Common myeloid progenitor, CD34-positive (primary cell): Measurements from ENCODE around the gene DAPK1.
"Not testable (repeated sequence)": the region's sequence is repeated elsewhere in the genome, so short reads cannot be mapped to it uniquely, and the experiment has no call there.

ENCODE experiments used
- CTCF ChIA-PET: fragments of 350-600 bp; sonication (Branson Sonifier 250); formaldehyde crosslinking; loops from one replicate; lab custom pipeline; 2021; ENCODE audit warnings: antibody characterized with exemption; lab: Charles Lee
- POLR2A ChIA-PET: fragments of 350-600 bp; sonication (Branson Sonifier 250); formaldehyde crosslinking; loops from one replicate; lab custom pipeline; 2021; ENCODE audit warnings: antibody characterized with exemption; lab: Charles Lee
- DNase-seq, 3 donors: peaks; one replicate each; pipeline versions ENCODE4 v3.0.0 to v3.0.0-alpha.2; 2013
- H3K27ac ChIP-seq, 2 experiments: 1 replicate in 1 of 2; 2 replicates in 1 of 2; pipeline ENCODE4 v1.7.0; 2013; ENCODE audit warnings: inconsistent platforms in 2 of 2, low read length in 2 of 2, mild to moderate bottlenecking in 2 of 2, low read depth in 1 of 2, moderate library complexity in 1 of 2; ENCODE audit not compliant: severe bottlenecking in 2 of 2, insufficient read depth in 1 of 2, poor library complexity in 1 of 2
- H3K27me3 ChIP-seq, 5 experiments: replicated peaks in 2 of 5; 1 replicate in 3 of 5; 2 replicates in 2 of 5; pipeline versions ENCODE4 v1.6.1 to v1.7.0; 2013; ENCODE audit warnings: low read length in 4 of 5, mild to moderate bottlenecking in 2 of 5, moderate library complexity in 2 of 5, inconsistent platforms in 1 of 5; ENCODE audit not compliant: insufficient read depth in 5 of 5, control insufficient read depth in 4 of 5
- H3K36me3 ChIP-seq, 4 experiments: 1 replicate in 2 of 4; 2 replicates in 2 of 4; pipeline versions ENCODE4 v1.6.1 to v1.7.0; 2013; ENCODE audit warnings: low read length in 3 of 4, control low read depth in 1 of 4, mild to moderate bottlenecking in 1 of 4; ENCODE audit not compliant: control insufficient read depth in 4 of 4, insufficient read depth in 4 of 4
- H3K4me1 ChIP-seq, 4 experiments: 1 replicate in 3 of 4; 2 replicates in 1 of 4; pipeline versions ENCODE4 v1.6.1 to v1.7.1; 2013; ENCODE audit warnings: low read length in 3 of 4, mild to moderate bottlenecking in 3 of 4, control low read depth in 1 of 4, inconsistent platforms in 1 of 4, moderate library complexity in 1 of 4; ENCODE audit not compliant: control insufficient read depth in 4 of 4, insufficient read depth in 4 of 4; ENCODE audit errors: control extremely low read depth in 1 of 4
- H3K4me3 ChIP-seq, 7 experiments: 1 replicate in 4 of 7; 2 replicates in 3 of 7; pipeline versions ENCODE4 v1.5.1 to v1.7.0; 2013; ENCODE audit warnings: mild to moderate bottlenecking in 7 of 7, low read length in 6 of 7, moderate library complexity in 6 of 7, inconsistent platforms in 2 of 7, low read depth in 2 of 7, control low read depth in 1 of 7; ENCODE audit not compliant: insufficient read depth in 4 of 7, control insufficient read depth in 1 of 7; ENCODE audit errors: extremely low read depth in 1 of 7
- H3K9me3 ChIP-seq, 5 experiments: 1 replicate in 4 of 5; 2 replicates in 1 of 5; pipeline versions ENCODE4 v1.6.1 to v1.7.1; 2013; ENCODE audit warnings: low read length in 4 of 5, mild to moderate bottlenecking in 2 of 5, inconsistent platforms in 1 of 5, low read depth in 1 of 5, moderate library complexity in 1 of 5; ENCODE audit not compliant: control insufficient read depth in 4 of 5, insufficient read depth in 2 of 5; ENCODE audit errors: control extremely low read depth in 1 of 5
- whole genome bisulfite sequencing: methylation state at CpG from one replicate; pipeline ENCODE4 v1.1.5; 2013; ENCODE audit not compliant: insufficient coverage; 5-methylcytosine and 5-hydroxymethylcytosine counted together

Gene DAPK1

GRCh38 chr9:87742813-87743428, 245.3 kb downstream of the DAPK1 start:
- H3K27ac ChIP-seq = no peak overlapping the region
- H3K4me1 ChIP-seq = no peaks in the 10 kb centered on the region
- no peak for DNase-seq
- ChIA-PET CTCF (no interaction called here), POLR2A (no interaction called here)
- peaks cover 0 to 22% (median 6%) of the 10 kb centered on the region in 5 experiments for H3K27me3 ChIP-seq
- no peaks in the 10 kb centered on the region for H3K36me3 ChIP-seq
- H3K4me3 ChIP-seq = no peak overlapping the region
- H3K9me3 ChIP-seq = peaks cover 0 to 10% (median 3%) of the 10 kb centered on the region in 5 experiments
- 82% methylated on average over 3 of the region's 3 CpGs for WGBS

- POLR2A ChIA-PET, CTCF ChIA-PET, DNase-seq, H3K4me1 ChIP-seq, H3K36me3 ChIP-seq, H3K27ac ChIP-seq, H3K4me3 ChIP-seq: not testable (repeated sequence)
- Histone ChIP-seq H3K9me3 (peaks cover 0 to 10% (median 3%) of the 10 kb centered on the region in 5 experiments), H3K27me3 (peaks cover 0 to 22% (median 7%) of the 10 kb centered on the region in 5 experiments)
- WGBS = no CpG with 5 or more reads among the region's 7 CpGs
These were observed 246.6 kb downstream of the DAPK1 start for GRCh38 chr9:87744247-87744646.

GRCh38 chr9:87746186-87746585, 248.5 kb downstream of the DAPK1 start:
- peaks cover 0 to 10% (median 3%) of the 10 kb centered on the region in 5 experiments for H3K9me3 ChIP-seq
- H3K4me1 ChIP-seq = no peaks in the 10 kb centered on the region
- CTCF ChIA-PET = no interaction called here
- POLR2A ChIA-PET = no interaction called here
- H3K27ac ChIP-seq = no peak overlapping the region
- DNase-seq = no peak
- WGBS = 100% methylated on average over 1 of the region's 4 CpGs
- peaks cover 0 to 10% (median 7%) of the 10 kb centered on the region in 5 experiments for H3K27me3 ChIP-seq
- H3K4me3 ChIP-seq = no peak overlapping the region
- H3K36me3 ChIP-seq = no peaks in the 10 kb centered on the region

- ChIA-PET CTCF (no interaction called here), POLR2A (no interaction called here)
- H3K4me1 ChIP-seq = no peaks in the 10 kb centered on the region
- WGBS = no CpG with 5 or more reads among the region's 1 CpG
- peaks cover 0 to 5% (median 2%) of the 10 kb centered on the region in 5 experiments for H3K27me3 ChIP-seq
- no peak overlapping the region for H3K27ac ChIP-seq
- no peak for DNase-seq
- no peak overlapping the region for H3K4me3 ChIP-seq
- H3K9me3 ChIP-seq = peaks cover 0 to 6% (median 0%) of the 10 kb centered on the region in 5 experiments
- H3K36me3 ChIP-seq = no peaks in the 10 kb centered on the region
These were observed 251.2 kb downstream of the DAPK1 start for GRCh38 chr9:87748881-87749280.

- Histone ChIP-seq H3K27me3 (peaks cover 0 to 5% (median 2%) of the 10 kb centered on the region in 5 experiments), H3K36me3 (no peaks in the 10 kb centered on the region), H3K4me1 (no peaks in the 10 kb centered on the region), H3K9me3 (peaks cover 0 to 6% (median 2%) of the 10 kb centered on the region in 5 experiments), H3K4me3 (no peak overlapping the region), H3K27ac (no peak overlapping the region)
- ChIA-PET CTCF (no interaction called here), POLR2A (no interaction called here)
- WGBS = 100% methylated on average over 2 of the region's 5 CpGs
- DNase-seq = no peak
These were observed 251.8 kb downstream of the DAPK1 start for GRCh38 chr9:87749335-87750035.

GRCh38 chr9:87750726-87751125, 253.1 kb downstream of the DAPK1 start:
- peaks cover 0 to 6% (median 2%) of the 10 kb centered on the region in 5 experiments for H3K9me3 ChIP-seq
- no peak for DNase-seq
- POLR2A ChIA-PET = no interaction called here
- CTCF ChIA-PET = no interaction called here
- no peak overlapping the region for H3K4me3 ChIP-seq
- no peaks in the 10 kb centered on the region for H3K36me3 ChIP-seq
- peaks cover 0 to 5% (median 2%) of the 10 kb centered on the region in 5 experiments for H3K27me3 ChIP-seq
- H3K27ac ChIP-seq = no peak overlapping the region
- 90% methylated on average over 2 of the region's 2 CpGs for WGBS
- H3K4me1 ChIP-seq = no peaks in the 10 kb centered on the region

- Histone ChIP-seq H3K27ac (no peak overlapping the region), H3K27me3 (peaks cover 0 to 5% (median 2%) of the 10 kb centered on the region in 5 experiments), H3K4me3 (no peak overlapping the region), H3K9me3 (peaks cover 0 to 6% (median 2%) of the 10 kb centered on the region in 5 experiments), H3K36me3 (no peaks in the 10 kb centered on the region), H3K4me1 (no peaks in the 10 kb centered on the region)
- POLR2A ChIA-PET = no interaction called here
- CTCF ChIA-PET = no interaction called here
- WGBS = 86% methylated on average over 1 of the region's 3 CpGs
- DNase-seq = no peak
These were observed 253.8 kb downstream of the DAPK1 start for GRCh38 chr9:87751423-87751822.
